GM21447 (cell line): ENCODE data around the gene ITGA3.

Experiments used
- ATAC-seq: cut with Tn5 transposase; IDR thresholded peaks from one replicate; pipeline ENCODE4 v1.9.1; 2021; ENCODE audit not compliant: unreplicated experiment

Gene ITGA3

DNA sequence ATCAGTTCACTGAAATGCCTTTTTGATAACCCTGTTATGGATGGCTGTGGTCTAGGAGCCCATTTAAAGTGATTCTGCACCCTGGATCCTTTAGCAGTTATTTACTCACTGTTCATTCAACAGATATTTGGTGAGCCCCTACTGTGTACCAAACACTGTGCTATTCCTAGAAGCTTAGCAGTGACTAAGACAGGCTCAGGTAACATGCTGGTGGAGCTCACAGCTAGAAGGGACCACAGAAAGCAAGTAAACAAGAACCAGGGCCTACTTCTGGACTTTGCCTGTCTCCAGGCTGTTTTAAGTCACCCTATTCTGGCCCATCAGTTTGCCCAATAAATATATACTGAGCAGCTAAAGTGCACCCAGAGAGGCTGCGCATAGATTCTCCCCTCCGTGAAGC lies 11.1 kb downstream of the ITGA3 start:
- no peak for ATAC-seq

DNA sequence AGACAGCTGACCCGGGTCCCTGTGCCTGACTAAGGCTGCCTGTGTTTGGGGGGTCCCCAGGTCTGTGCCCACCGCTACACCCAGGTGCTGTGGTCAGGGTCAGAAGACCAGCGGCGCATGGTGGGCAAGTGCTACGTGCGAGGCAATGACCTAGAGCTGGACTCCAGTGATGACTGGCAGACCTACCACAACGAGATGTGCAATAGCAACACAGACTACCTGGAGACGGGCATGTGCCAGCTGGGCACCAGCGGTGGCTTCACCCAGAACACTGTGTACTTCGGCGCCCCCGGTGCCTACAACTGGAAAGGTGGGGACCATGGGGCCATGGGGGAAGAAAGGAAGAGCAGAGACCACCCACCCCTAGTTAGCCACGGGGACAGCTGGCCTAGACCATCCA lies 12.1 kb downstream of the ITGA3 start:
- ATAC-seq, result no peak

DNA sequence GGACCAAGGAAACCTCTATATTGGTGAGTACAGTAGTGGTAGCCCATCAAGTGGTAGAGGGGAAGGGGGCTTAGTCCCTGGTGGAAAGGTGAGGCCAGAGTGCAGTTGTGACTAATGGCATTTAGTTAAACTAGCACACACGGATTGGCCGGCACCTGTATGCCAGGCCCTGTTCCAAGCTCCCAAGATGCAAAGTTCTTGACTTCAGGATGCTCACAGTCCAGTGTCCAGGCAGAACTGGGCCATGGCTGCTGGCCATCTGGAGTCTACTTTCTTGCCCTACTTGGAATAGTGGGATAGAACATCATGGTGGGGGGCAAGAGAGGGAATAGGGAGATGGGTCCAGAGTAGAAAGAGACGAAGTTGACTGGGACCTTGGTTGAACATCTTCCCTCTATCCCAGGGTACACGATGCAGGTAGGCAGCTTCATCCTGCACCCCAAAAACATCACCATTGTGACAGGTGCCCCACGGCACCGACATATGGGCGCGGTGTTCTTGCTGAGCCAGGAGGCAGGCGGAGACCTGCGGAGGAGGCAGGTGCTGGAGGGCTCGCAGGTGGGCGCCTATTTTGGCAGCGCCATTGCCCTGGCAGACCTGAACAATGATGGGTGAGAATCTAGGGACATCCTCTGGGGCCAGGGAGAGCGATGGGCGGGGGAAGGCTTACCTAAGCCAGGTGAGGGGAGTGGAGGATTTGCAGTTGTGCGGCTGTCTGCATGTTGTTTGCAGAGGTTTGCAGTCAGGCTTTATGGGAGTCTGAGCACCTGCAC lies 15.2 kb downstream of the ITGA3 start:
- no peak for ATAC-seq

DNA sequence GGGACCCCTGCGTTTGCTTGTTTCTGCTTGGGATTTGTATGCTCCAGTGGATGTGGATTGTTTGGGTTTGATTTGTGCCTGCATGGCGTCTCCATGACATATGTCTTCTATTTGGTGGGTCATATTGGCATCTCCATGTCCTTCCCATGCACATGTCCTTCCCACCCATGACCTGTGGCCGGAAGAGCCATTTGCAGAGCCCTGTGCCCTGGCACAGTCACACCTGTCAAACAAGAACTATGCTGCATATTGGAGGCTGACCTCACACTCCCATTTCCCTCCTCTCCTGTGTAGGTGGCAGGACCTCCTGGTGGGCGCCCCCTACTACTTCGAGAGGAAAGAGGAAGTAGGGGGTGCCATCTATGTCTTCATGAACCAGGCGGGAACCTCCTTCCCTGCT lies 15.8 kb downstream of the ITGA3 start:
- ATAC-seq, result no peak

DNA sequence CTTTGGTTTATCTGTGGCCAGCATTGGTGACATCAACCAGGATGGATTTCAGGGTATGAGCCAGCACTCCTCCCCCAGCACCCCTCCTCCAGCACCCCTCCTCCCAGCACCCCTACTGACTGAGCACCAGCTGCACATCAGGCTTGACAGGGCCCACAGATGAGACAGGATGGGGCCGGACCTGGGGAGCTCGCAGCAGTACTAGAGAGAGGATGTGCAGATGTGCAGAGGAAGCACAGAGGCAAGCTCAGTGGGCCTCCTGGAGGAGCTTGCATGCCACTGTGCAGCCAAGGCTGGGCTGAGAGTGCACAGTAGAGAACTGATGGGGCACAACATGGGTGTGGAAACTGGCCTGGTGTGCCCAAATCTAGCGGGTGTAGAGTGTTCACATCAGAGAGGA lies 16.2 kb downstream of the ITGA3 start:
- no peak for ATAC-seq

DNA sequence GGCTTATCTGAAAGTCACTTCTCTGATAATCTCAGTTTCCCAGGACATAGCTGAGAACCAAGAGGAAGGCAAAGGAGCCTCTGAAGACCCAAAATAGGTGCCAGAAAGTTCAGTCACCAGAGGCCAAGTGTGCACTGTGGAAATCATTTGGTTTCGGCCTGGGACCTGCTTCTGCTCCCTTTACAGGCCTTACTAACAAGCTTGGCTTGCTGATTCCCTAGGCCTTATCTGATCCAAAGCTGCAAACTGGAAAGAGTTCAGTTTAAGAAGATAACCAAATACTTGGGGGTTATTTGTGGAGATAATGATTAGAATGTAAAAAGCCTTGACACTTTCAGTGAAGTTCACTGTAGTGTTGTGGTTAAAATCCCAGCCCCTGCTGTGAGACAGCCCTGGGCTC lies 17.0 kb downstream of the ITGA3 start:
- no peak for ATAC-seq

DNA sequence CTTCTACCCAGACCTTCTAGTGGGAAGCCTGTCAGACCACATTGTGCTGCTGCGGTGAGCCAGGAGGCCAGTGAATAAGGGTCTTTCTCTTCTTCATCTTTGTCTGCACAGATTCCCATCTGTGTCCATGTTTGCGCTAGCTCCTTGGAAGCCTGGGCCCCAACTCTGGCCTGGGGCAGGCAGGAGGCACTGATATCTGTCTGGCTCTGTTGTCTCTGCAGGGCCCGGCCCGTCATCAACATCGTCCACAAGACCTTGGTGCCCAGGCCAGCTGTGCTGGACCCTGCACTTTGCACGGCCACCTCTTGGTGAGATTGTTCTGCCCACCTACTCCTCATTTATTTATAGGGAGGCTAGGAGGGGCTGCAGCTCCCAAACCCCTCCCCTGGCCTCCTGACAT lies 18.3 kb downstream of the ITGA3 start:
- ATAC-seq, result no peak

DNA sequence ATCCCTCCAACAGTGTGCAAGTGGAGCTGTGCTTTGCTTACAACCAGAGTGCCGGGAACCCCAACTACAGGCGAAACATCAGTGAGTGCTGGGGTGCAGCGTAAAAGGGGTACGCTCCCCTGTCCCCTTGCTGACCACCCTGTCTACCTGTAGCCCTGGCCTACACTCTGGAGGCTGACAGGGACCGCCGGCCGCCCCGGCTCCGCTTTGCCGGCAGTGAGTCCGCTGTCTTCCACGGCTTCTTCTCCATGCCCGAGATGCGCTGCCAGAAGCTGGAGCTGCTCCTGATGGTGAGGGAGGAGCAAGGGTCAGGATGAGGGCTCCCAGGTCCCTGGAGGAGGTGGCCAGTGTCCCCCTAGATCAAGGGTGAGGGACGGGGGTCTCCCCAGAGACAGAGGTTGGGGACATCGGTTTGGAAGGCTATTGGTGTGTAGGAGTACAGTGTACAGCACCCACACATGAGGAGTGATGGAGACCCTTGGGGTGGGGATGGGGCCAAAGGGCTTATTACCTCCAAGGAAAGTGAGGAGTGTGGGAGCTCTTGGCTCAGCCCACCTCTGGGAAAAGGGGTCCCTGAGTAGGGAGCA lies 19.6 kb downstream of the ITGA3 start:
- ATAC-seq, result no peak

DNA sequence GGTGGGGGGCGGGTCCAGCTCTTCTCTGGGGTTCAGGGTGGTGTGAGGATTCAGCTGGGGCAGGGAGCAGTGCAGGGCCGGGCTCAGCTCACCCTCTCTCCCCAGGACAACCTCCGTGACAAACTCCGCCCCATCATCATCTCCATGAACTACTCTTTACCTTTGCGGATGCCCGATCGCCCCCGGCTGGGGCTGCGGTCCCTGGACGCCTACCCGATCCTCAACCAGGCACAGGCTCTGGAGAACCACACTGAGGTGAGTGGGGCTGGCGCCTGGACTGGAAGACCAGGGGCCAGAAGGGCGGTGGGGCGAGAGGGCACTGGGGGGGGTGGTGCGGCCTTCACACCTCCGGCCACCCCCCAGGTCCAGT lies 20.3 kb downstream of the ITGA3 start:
- ATAC-seq, result no peak

DNA sequence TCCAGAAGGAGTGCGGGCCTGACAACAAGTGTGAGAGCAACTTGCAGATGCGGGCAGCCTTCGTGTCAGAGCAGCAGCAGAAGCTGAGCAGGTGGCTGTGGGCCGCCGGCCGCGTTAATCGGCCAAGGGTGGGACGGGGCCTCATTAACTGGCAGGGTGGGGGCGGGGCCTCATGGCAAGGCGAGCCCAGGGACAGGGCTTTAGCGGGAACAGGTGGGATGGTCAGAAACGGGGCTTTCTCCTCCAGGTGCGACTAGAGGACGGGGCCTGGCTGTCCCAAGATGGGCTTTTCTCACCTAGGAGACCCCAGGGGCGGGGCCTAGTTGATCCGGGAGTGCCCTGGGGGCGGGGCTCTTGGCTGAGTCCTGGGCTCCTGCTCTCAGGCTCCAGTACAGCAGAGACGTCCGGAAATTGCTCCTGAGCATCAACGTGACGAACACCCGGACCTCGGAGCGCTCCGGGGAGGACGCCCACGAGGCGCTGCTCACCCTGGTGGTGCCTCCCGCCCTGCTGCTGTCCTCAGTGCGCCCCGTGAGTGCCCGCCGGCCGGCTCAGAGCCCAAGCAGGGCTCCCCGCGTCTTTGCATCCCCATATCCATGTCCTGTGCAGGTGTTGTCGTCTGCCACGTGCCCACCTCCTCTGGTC lies 20.8 kb downstream of the ITGA3 start:
- no peak for ATAC-seq

DNA sequence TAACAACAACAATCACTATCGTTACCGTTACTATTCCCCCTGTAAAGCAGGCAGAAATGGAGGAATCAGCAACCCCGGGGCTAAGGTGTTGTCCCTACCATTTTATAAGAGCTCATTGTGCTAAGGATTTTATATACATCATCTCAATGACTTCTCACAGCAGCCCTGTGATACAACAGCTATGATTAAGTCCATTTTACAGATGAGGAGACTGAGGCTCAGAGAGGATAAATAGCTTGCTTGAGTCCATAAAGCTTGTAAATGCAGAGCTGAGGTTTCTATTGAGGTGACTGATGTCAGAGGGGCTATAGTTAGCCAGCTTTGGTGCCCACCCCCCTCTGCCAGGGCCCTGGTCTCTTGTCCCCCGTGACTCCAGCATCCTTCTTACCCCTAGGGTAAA lies 22.5 kb downstream of the ITGA3 start:
- ATAC-seq, result no peak

DNA sequence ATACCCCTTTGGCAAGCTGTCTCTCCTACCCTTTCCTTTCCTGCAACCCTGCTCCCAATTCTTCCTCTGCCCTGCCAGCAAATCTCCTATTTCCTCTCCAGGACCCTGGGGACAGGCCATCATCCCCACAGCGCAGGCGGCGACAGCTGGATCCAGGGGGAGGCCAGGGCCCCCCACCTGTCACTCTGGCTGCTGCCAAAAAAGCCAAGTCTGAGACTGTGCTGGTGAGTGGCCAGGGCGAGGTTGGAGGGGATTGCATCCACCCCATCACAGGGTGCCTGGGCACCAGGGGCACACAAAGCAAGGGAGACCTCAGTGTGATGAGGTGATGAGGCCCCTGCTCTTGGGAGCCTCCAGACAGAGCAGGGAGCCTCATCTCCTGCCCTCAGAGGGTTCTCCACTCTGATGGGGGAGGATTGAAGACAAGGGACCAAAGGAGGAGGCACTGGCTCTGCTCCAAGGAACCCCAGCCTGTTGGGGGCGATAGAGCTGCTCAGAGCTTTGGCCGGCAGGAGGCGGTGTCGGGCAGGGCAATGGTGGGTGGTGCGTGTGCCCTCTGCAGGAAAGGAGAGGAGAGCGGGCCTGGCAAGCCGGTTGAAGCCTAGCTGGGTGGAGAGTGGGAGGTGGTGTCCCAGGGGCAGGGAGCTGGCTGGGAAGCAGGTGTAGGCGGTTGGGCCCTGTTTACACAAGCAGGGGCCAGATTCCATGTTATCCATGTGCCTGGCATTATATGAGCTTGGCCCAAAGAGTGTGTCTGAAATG lies 23.6 kb downstream of the ITGA3 start:
- ATAC-seq, result no peak

DNA sequence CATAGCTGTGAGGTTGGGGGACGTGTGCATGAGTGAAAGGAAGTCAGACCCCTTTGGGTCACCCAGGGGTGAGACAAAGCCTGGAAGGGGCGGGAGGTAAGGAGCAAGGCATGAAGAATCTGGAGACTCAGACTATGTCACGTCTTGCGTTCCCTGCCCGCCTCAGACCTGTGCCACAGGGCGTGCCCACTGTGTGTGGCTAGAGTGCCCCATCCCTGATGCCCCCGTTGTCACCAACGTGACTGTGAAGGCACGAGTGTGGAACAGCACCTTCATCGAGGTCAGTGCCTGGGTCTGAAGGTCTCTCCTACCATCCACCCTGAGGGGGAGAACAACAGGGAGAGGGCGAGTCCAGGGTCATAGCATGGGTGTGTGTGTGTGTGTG lies 24.2 kb downstream of the ITGA3 start:
- no peak for ATAC-seq

DNA sequence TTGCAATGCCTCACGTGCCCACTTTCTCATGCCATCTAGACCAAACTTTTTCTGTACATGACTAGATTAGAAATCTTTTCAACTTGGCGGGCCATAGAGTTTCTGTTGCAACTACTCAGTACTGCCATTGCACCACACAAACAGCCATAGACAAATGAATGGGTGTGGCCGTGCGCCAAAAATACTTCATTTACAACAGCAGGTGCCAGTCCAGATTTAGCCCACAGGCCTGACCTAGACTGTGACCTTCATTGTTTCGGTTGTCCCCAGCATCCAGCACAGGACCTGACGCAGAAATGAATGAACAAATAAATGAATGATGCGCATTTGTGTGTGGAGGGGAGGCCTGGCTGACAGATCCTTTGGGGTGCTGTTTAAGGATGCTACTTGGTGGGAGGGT lies 24.9 kb downstream of the ITGA3 start:
- ATAC-seq, result no peak

DNA sequence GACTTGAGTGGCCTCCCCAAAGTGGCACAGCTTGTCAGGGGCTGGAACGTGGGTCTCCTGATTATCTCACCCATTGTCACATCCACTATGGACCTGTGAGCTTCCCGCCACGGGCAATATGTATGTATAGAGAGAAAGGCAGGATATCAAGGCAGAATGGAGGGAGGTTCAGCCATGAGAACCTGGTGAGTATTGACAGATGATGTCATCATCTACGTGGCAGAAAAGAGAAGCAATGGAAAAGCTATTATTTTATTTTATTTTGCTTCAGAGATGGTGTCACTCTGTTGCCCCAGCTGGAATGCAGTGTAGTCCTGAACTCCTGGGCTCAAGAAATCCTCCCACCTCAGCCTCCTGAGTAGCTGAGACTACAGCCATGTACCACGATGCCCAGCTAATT lies 25.8 kb downstream of the ITGA3 start:
- no peak for ATAC-seq

DNA sequence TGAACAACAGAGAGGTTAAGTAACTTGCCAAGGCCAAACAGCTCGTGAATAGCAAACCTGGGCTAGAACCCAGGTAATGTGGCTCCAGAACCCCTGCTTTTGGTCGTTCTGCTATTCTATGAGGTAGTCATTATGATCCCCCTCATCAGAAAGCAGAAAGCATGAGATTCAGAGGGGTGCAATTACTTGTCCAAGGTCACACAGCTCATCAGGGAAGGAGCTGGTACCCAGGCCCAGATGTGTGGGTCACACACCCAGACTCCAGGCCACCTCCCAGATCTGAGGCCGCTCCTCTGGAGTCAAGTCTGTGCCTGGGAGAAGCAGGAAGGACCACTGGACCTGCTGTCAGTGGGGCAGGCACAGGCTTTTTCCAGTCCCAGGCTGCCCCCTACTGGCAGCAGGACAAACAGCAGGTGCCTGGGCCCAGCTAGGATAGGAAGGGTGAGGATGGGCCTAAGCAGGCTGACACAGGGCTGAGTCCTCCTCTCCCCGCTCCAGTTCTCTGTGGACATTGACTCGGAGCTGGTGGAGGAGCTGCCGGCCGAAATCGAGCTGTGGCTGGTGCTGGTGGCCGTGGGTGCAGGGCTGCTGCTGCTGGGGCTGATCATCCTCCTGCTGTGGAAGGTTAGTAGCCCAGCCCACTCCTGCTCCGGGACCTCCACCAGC lies 31.5 kb downstream of the ITGA3 start:
- no peak for ATAC-seq

DNA sequence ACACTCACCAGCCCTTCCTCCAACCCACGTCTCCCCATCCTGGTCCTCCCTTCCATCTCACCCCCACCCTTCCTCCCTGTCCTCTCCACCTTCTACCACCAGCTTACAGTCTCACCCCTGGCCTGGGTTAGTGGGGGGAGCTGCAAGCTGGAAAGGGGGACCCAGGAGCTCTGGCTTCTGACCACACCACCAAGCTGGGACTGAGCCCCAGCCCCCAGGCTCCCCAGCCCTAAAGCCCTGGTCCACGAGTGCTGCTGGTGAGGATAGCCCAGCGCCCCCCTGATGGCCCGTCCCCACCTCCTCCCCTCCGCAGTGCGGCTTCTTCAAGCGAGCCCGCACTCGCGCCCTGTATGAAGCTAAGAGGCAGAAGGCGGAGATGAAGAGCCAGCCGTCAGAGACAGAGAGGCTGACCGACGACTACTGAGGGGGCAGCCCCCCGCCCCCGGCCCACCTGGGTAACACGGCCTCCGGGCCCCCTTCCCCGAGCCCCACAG lies 32.0 kb downstream of the ITGA3 start:
- no peak for ATAC-seq

DNA sequence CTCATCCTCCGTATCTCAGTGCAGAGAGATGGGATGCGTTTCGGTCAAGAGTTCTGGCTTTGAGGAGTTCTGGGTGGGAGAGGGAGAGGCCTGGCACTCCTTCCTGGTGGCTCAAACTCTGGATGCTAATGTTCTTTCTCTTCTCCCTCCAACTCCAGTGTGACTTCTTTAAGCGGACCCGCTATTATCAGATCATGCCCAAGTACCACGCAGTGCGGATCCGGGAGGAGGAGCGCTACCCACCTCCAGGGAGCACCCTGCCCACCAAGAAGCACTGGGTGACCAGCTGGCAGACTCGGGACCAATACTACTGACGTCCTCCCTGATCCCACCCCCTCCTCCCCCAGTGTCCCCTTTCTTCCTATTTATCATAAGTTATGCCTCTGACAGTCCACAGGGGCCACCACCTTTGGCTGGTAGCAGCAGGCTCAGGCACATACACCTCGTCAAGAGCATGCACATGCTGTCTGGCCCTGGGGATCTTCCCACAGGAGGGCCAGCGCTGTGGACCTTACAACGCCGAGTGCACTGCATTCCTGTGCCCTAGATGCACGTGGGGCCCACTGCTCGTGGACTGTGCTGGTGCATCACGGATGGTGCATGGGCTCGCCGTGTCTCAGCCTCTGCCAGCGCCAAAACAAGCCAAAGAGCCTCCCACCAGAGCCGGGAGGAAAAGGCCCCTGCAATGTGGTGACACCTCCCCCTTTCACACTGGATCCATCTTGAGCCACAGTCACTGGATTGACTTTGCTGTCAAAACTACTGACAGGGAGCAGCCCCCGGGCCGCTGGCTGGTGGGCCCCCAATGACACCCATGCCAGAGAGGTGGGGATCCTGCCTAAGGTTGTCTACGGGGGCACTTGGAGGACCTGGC lies 33.3 kb downstream of the ITGA3 start:
- no peak for ATAC-seq

DNA sequence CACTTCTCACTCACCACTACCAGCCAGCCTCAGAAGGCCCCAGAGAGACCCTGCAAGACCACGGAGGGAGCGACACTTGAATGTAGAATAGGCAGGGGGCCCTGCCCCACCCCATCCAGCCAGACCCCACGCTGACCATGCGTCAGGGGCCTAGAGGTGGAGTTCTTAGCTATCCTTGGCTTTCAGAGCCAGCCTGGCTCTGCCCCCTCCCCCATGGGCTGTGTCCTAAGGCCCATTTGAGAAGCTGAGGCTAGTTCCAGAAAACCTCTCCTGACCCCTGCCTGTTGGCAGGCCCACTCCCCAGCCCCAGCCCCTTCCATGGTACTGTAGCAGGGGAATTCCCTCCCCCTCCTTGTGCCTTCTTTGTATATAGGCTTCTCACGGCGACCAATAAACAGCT lies 34.2 kb downstream of the ITGA3 start:
- no peak for ATAC-seq
